ENCODE results near the gene OSBPL9. TPM values are rescaled to one million over a fixed set of nuclear protein-coding genes. Genes with fewer than 3 reads are reported as not detected.
"Not testable (repeated sequence)": the region's sequence is repeated elsewhere in the genome, so short reads cannot be mapped to it uniquely, and the experiment has no call there.

Gene OSBPL9
- total RNA-seq, 2 experiments from 2014 or later = 50.8 to 51.1 TPM

DNA sequence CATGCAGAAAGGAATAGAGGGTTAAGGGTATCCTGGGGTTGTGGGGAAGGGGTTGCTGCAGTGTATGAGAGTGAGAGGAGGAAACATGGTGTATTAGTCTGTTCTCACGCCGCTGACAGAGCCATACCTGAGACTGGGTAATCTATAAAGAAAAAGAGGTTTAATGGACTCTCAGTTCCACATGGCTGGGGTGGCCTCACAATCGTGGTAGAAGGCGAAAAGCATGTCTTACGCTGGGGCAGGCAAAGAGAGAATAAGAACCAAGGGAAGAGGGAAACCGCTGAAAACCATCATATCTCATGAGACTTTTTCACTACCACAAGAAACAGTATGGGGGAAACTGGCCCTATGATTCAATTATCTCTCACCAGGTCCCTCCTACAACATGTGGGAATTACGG is 17.7 kb downstream of the OSBPL9 start:
- no peaks in the 10 kb centered on the region for H3K9me3 Mint-ChIP-seq
- ATAC-seq (ENCODE audit: low read depth) (no peak), DNase-seq (no peak)
- no peak overlapping the region for H3K4me3 Mint-ChIP-seq
- POLR2A ChIA-PET = no interaction called here
- H3K4me1 Mint-ChIP-seq = peaks cover 7% of the 10 kb centered on the region
- no peaks in the 10 kb centered on the region for H3K36me3 Mint-ChIP-seq
- no peak overlapping the region for H3K27ac Mint-ChIP-seq
- H3K27me3 Mint-ChIP-seq = no peaks in the 10 kb centered on the region

DNA sequence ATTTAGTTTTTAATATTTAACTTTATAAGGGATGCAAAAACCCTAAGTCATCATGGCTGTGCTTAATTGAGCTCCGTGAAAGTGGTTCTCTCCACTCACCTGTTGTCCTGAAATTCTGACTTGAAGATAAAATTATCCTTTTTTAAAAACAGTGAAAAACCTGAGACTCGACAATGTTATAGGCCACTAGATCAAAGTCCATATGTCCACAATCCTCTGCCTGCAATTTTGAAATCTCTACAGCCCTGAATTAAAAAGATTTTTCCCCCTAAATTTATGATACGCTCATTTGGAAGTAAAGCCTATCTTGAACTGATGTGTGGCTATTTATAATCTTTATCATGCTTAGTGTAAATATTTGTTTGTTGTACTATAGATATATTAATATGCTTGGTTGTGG is 18.7 kb downstream of the OSBPL9 start:
- POLR2A ChIA-PET = no interaction called here
- H3K9me3 Mint-ChIP-seq = no peaks in the 10 kb centered on the region
- H3K4me3 Mint-ChIP-seq = no peak overlapping the region
- H3K36me3 Mint-ChIP-seq = no peaks in the 10 kb centered on the region
- no peak for ATAC-seq (ENCODE audit: low read depth)
- H3K27me3 Mint-ChIP-seq = no peaks in the 10 kb centered on the region
- peaks cover 5% of the 10 kb centered on the region for H3K4me1 Mint-ChIP-seq
- no peak overlapping the region for H3K27ac Mint-ChIP-seq
- no peak for DNase-seq

DNA sequence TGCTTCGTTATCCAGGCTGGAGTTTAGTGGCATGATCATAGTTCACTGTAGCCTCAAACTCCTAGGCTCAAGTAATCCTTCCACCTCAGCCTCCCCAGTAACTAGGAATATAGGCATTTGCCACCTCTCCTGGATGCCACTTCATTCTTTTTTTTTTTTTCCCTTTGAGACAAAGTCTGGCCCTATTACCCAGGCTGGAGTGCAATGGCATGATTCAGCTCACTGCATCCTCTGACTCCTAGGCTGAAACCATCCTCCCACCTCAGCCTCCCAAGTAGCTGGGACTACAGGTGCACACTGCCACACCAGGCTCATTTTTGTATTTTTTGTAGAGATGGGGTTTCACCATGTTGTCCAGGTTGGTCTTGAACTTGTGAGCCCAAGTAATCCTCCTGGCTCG is 19.3 kb downstream of the OSBPL9 start:
- POLR2A ChIA-PET = no interaction called here
- H3K4me1 Mint-ChIP-seq = peaks cover 5% of the 10 kb centered on the region
- no peak overlapping the region for H3K4me3 Mint-ChIP-seq
- DNase-seq (no peak), ATAC-seq (ENCODE audit: low read depth) (no peak)
- H3K27ac Mint-ChIP-seq = no peak overlapping the region
- no peaks in the 10 kb centered on the region for H3K9me3 Mint-ChIP-seq
- no peaks in the 10 kb centered on the region for H3K27me3 Mint-ChIP-seq
- no peaks in the 10 kb centered on the region for H3K36me3 Mint-ChIP-seq

DNA sequence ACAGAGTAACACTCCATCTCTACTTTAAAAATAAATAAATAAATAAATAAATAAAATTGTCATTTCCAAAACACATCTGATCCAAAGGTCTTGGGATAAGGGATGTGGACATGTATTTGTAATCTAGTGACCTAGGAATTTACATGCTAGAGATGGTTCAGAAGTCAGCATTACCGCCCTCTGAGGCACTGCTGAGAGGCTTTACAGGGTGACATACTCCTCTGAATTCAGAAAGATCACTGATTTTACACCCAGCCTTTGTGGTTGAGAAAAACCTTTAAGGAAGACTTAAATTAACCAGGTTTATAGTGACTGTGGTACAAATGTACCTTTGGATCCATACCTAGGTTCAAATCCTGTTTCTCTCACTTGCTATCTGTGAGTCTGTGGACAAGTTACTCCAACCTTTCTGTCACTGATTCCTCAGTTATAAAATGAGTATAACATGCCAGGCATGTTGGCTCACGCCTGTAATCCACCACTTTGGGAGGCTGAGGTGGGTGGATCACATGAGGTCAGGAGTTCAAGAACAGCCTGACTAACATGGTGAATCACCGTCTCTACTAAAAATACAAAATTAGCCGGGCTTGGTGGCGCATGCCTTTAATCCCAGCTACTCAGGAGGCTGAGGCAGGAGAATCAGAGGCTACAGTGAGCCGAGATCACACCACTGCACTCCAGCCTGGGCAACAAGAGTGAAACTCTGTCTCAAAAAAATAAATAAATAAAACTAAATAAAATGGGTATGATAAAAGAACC is 20.1 kb downstream of the OSBPL9 start:
- no peak overlapping the region for H3K27ac Mint-ChIP-seq
- H3K4me3 Mint-ChIP-seq = no peak overlapping the region
- no peaks in the 10 kb centered on the region for H3K9me3 Mint-ChIP-seq
- H3K27me3 Mint-ChIP-seq = no peaks in the 10 kb centered on the region
- no peaks in the 10 kb centered on the region for H3K36me3 Mint-ChIP-seq
- no peak for DNase-seq
- no peak for ATAC-seq (ENCODE audit: low read depth)
- peaks cover 5% of the 10 kb centered on the region for H3K4me1 Mint-ChIP-seq
- POLR2A ChIA-PET = no interaction called here

DNA sequence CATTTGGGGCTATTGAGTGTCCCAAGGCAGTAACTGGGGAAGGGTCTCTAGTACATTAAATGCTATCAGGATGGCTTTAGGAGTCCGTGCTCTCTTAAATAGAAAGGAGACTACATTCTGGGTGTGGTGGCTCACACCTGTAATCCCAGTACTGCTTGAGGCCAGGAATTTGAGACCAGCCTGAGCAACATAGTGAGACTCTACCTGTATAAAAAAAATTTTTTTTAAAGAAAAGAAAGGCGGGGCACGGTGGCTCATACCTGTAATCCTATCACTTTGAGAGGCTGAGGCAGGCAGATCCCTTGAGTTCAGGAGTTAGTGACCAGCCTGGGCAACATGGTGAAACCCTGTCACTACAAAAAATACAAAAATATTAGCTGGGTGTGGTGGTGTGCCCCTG is 21.5 kb downstream of the OSBPL9 start:
- H3K27me3 Mint-ChIP-seq = no peaks in the 10 kb centered on the region
- H3K9me3 Mint-ChIP-seq = no peaks in the 10 kb centered on the region
- no peak overlapping the region for H3K4me3 Mint-ChIP-seq
- no peaks in the 10 kb centered on the region for H3K36me3 Mint-ChIP-seq
- H3K4me1 Mint-ChIP-seq = peaks cover 6% of the 10 kb centered on the region
- ATAC-seq (ENCODE audit: low read depth) = no peak
- H3K27ac Mint-ChIP-seq = no peak overlapping the region
- no peak for DNase-seq
- POLR2A ChIA-PET = no interaction called here

DNA sequence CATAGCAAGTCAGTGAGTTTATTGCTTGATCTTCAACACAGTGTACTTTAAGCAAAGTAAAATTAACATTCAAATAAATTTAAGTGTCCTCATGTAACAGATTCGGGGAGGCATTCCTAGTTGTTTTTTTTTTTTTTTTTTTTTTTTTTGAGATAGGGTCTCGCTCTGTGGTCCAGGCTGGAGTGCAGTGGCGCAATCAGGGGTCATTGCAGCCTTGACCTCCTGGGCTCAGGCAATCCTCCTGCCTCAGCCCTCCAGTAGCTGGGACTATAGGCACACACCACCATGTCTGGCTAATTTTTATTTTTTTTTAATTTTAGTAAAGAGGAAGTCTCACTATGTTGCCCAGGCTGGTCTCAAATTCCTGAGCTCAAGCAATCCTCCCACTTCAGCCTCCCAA is 22.8 kb downstream of the OSBPL9 start:
- Mint-ChIP-seq H3K27ac (no peak overlapping the region), H3K27me3 (no peaks in the 10 kb centered on the region), H3K9me3 (no peaks in the 10 kb centered on the region), H3K4me1 (peaks cover 5% of the 10 kb centered on the region), H3K4me3 (no peak overlapping the region), H3K36me3 (no peaks in the 10 kb centered on the region)
- ATAC-seq (ENCODE audit: low read depth) = no peak
- no peak for DNase-seq
- POLR2A ChIA-PET = no interaction called here

DNA sequence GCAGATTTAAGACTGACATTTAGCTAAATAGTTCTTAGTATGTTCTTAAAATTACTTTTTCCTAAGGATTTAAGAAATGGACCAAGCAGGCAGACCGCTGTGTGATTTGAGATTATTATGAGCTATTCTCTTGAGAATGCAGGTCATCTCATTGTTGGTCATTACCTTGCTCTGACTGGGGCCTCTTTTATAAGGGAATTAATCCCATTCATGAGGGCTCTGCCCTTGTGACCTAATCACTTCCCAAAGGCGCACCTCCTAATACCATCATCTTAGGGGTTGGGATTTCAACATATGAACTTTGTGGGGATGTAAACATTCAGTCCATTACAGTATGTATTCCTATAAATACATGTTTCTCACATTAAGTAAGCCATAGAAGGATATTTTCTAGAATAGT is 24.2 kb downstream of the OSBPL9 start:
- H3K27ac Mint-ChIP-seq = no peak overlapping the region
- ATAC-seq (ENCODE audit: low read depth) (no peak), DNase-seq (no peak)
- POLR2A ChIA-PET = no interaction called here
- H3K4me1 Mint-ChIP-seq = peaks cover 1% of the 10 kb centered on the region
- H3K4me3 Mint-ChIP-seq = no peak overlapping the region
- peaks cover 2% of the 10 kb centered on the region for H3K36me3 Mint-ChIP-seq
- H3K9me3 Mint-ChIP-seq = no peaks in the 10 kb centered on the region
- no peaks in the 10 kb centered on the region for H3K27me3 Mint-ChIP-seq

DNA sequence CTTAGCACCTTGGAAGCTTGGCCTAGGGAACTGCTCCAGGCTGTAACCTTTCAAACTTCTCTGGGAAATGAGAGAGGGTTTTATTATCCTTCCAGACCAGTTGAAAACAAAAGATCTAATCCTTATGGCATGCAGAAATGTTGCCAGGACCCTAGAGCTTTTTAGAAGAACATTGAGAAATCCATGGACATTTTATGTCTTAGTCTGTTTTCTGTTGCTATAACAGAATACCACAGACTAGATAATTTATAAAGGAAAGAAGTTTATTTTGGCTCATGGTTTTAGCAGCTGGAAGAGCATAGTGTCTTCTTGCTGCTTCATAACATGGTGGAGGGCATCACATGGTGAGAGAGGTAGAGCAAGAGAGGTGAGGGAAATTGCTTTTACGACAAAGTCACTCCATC is 25.8 kb downstream of the OSBPL9 start:
- POLR2A ChIA-PET = no interaction called here
- no peak for ATAC-seq (ENCODE audit: low read depth)
- Mint-ChIP-seq H3K36me3 (peaks cover 2% of the 10 kb centered on the region), H3K27me3 (no peaks in the 10 kb centered on the region), H3K27ac (no peak overlapping the region), H3K9me3 (no peaks in the 10 kb centered on the region), H3K4me1 (peaks cover 1% of the 10 kb centered on the region), H3K4me3 (no peak overlapping the region)
- DNase-seq = no peak

DNA sequence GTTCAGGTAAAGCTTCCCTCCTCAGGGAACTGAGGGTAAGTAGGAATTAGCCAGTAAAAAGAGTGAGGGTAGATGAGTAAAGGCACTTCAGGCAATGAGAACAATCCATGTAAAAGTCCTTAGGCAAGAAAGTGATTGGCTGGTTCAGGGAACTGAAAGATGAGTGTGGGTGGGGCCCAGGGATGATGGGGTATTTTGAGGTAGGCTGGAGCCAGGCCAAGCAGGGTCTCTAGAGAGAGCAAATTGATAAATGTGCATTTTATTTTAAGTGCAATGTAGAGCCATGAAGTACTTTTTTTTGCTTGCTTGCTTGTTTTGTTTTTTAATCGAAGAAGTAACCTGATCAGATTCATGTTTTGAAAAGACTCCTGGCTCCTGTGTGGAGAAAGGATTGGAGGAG is 26.5 kb downstream of the OSBPL9 start:
- DNase-seq (no peak), ATAC-seq (ENCODE audit: low read depth) (no peak)
- Mint-ChIP-seq H3K9me3 (no peaks in the 10 kb centered on the region), H3K27me3 (no peaks in the 10 kb centered on the region), H3K27ac (no peak overlapping the region), H3K36me3 (peaks cover 2% of the 10 kb centered on the region), H3K4me1 (peaks cover 1% of the 10 kb centered on the region), H3K4me3 (no peak overlapping the region)
- POLR2A ChIA-PET = interaction anchor here (0.6 kb wide), 1 partner anchor 28 kb away, joined by 4 read pairs; no protein-coding TSS in a partner anchor

DNA sequence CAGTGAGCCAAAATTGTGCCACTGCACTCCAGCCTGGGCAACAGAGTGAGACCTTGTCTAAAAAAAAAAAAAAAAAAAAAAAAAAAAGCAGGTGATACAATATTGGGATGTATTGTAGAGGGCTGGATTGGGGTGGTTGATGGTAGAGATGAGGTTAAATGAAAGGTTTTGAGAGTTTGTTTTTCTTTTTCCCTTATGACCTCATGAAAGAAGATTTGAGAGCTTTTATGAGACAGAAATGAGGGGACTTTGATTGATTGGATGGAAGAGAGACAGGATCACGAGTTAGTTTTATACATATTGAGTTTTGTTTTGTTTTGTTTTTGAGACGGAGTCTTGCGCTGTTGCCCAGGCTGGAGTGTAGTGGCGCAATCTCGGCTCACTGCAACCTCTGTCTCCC is 27.1 kb downstream of the OSBPL9 start:
- Mint-ChIP-seq H3K4me3 (no peak overlapping the region), H3K4me1 (peaks cover 1% of the 10 kb centered on the region), H3K27me3 (no peaks in the 10 kb centered on the region), H3K36me3 (peaks cover 2% of the 10 kb centered on the region), H3K9me3 (no peaks in the 10 kb centered on the region), H3K27ac (no peak overlapping the region)
- POLR2A ChIA-PET = interaction anchor here (0.6 kb wide), 1 partner anchor 28 kb away, joined by 4 read pairs; no protein-coding TSS in a partner anchor
- ATAC-seq (ENCODE audit: low read depth) (no peak), DNase-seq (no peak)

DNA sequence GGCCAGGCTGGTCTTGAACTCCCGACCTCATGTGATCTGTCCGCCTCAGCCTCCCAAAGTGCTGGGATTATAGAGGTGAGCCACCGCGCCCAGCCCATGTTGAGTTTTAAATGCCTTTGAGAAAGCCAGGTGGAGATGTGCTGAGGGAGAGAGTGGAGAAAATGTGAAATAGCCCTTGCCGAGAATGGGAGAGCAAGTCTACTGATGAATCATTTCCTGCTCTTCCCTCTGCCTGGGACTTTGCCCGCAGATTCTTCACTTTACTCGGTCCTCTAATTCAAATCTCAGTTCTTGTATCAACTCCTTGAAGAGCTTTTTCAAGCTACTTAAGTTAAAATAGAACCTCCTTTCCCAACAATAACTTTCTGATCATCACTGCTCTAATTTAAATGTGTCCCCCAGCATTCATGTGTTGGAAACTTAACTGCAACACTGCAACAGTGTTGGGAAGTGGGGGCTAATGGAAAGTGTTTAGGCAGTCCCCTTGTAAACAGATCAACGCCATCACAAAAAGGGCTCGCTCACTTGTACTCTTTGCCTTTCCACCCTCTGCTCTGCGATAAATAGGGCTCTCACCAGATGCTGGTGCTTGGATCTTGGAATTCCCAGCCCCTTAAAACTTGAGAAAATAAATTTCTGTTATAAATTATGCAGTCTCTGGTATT is 27.8 kb downstream of the OSBPL9 start:
- H3K27me3 Mint-ChIP-seq = no peaks in the 10 kb centered on the region
- peaks cover 2% of the 10 kb centered on the region for H3K36me3 Mint-ChIP-seq
- peaks cover 1% of the 10 kb centered on the region for H3K4me1 Mint-ChIP-seq
- no peak overlapping the region for H3K4me3 Mint-ChIP-seq
- POLR2A ChIA-PET = no interaction called here
- ATAC-seq (ENCODE audit: low read depth) = no peak
- DNase-seq = no peak
- H3K27ac Mint-ChIP-seq = no peak overlapping the region
- no peaks in the 10 kb centered on the region for H3K9me3 Mint-ChIP-seq

DNA sequence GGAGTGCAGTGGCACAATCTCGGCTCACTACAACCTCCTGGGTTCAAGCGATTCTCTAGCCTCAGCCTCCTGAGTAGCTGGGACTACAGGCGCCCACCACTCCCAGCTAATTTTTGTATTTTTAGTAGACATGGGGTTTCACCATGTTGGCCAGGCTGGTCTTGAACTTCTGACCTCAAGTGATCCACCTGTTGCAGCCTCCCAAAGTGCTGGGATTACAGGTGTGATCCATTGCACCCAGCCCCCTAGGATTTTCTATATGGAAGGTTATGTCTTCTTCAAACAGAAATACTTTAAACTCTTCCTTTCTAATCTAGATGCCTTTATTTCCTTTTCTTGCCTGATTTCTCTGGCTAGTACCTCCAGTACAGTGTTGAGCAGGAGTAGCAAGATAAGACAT is 29.7 kb downstream of the OSBPL9 start:
- H3K36me3 Mint-ChIP-seq; H3K9me3 Mint-ChIP-seq; DNase-seq; H3K27me3 Mint-ChIP-seq; POLR2A ChIA-PET; H3K27ac Mint-ChIP-seq; ATAC-seq (ENCODE audit: low read depth); H3K4me3 Mint-ChIP-seq; H3K4me1 Mint-ChIP-seq: not testable (repeated sequence)

DNA sequence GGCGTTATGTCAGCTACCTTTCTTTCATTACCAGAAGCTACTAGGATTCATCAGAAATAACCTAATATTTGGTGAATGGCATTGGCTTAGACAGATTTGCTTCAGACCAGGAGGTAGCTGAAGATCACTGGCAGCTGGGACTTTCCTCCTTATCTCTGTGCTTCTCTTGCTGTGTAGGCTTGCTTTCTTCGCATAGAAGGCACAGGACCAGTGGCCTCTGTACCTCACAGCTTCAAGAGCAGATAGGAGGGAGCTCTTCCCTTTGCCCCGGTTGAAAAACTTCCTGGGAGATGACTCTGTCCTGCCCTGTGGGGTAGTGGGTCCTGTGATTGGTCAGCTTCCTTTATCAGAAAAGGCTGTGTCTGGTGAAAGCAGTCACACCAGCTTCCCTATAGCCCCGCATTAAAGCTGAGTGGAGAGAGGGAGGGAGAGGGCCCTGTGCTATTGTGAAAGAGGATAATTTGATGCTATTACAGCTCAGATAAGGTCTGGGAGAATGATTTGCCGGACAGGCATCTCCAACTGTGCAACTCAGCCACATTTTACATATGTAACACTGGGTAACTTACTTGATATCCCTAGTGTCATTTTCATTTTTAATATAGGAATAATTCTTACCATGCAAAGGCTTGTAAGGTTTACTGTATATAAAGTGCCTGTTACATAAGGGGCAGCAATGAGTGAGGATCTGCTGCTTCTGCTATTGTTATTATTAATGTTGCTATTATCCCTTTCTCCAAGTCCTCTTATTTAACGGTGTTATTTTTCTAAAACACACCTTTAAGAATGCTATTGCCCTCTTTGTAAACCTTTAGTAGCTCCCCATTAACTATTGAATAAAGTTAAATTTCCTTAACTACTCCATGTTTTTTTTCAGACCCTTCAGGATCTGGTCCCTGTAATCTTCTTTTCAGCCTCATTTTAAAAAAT is 31.6 kb downstream of the OSBPL9 start:
- H3K36me3 Mint-ChIP-seq = peaks cover 4% of the 10 kb centered on the region
- H3K4me3 Mint-ChIP-seq = no peak overlapping the region
- H3K27me3 Mint-ChIP-seq = no peaks in the 10 kb centered on the region
- H3K27ac Mint-ChIP-seq = no peak overlapping the region
- no peak for DNase-seq
- no peak for ATAC-seq (ENCODE audit: low read depth)
- H3K4me1 Mint-ChIP-seq = peaks cover 2% of the 10 kb centered on the region
- POLR2A ChIA-PET = no interaction called here
- H3K9me3 Mint-ChIP-seq = no peaks in the 10 kb centered on the region

All from activated naive CD8-positive, alpha-beta T cell treated with anti-CD3 and anti-CD28 coated beads, Interleukin-2, amount 10 ng/mL, durations not matched to agents 7 days and 5 days (primary cell).